Right ventricle myocardium superior (tissue), 1 donor: Measurements from ENCODE around the gene CACNA2D1. TPM values are rescaled to one million over a fixed set of nuclear protein-coding genes. Genes with fewer than 3 reads are reported as not detected.
A peak's percentile ranks its signal among the peaks of the same experiment; 100 is the strongest.
"Not testable (repeated sequence)": the region's sequence is repeated elsewhere in the genome, so short reads cannot be mapped to it uniquely, and the experiment has no call there.

Source experiments
- ATAC-seq: fragments of 200-7000 bp; cut with Tn5 transposase; one replicate; pipeline ENCODE4 v1.9.1; 2020; ENCODE audit warnings: mild to moderate bottlenecking; ENCODE audit not compliant: poor library complexity
- DNase-seq: peaks from one replicate; pipeline ENCODE4 v3.0.0-alpha.2; 2020
- intact Hi-C: fragments of 100-400 bp; cut with DNase I; formaldehyde crosslinking; loops from one replicate; pipeline ENCODE4 v1.11.2; 2022
- total RNA-seq: library from RNA; stranded (reverse); fragmentation: NEBNext Ultra II Directional; extraction: Animal tissue kit (Norgen Biotek cat#: 25700); gene quantifications from one replicate; pipeline ENCODE4 v1.2.1, GENCODE V29; 2021
- donor health status: DM: no; HTN: yes; CAD: no; lungs with severe emphysema.

The CACNA2D1 gene
- total RNA-seq, 1 donor from 2014 or later: 38.5 TPM

DNA sequence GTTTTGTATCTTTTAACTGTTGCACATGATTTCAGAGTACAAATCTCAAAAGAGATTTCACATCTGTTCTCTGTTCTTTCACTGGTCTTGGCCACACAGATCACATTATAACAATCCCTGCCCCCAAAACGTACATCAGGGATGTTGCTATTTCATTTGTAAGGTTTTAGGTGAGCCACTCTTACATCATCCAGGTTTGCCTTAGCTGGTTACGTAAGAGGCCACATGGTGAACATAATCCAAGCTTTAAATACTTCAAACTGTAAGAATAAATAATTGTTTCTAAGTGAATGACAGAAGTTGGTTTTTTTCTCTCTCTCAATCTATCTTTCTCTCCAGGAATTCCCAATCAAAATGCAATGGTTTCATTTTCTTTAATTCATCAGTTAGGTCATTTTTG is 427.8 kb downstream of the CACNA2D1 start:
- DNase-seq: no peak
- intact Hi-C loops: loop anchor here (5.0 kb wide), 1 partner anchor 518 kb away; no protein-coding TSS in a partner anchor
- no peak for ATAC-seq

GRCh38 chr7:82014574-82014973 is 429.0 kb downstream of the CACNA2D1 start:
- intact Hi-C loops, DNase-seq, ATAC-seq: not testable (repeated sequence)

- no peak for DNase-seq
- intact Hi-C loops: no loop called here
- no peak for ATAC-seq
Measured at GRCh38 chr7:82012453-82012852, 431.1 kb downstream of the CACNA2D1 start.

DNA sequence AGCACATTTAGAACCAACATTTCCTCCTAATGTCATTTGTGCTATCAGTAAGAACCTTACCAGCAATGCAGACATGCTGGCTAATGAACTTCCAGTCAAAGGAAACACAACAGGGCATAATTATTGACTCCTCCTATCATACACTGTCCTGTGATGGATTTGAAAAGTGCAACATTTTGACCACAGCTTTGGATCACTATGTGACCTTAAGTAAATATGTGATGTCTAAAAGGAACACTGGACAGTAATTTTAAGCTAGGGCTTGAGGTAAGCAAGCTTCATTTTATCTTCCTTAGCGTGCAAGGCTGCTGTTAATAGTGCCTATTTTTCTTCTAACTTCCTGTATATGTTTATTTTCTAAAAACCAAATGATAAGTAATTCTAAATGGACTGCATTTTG is 433.2 kb downstream of the CACNA2D1 start:
- no peak for DNase-seq
- ATAC-seq: no peak
- intact Hi-C loops: no loop called here

- DNase-seq (no peak), ATAC-seq (no peak)
- intact Hi-C loops: no loop called here
Measured at GRCh38 chr7:82007315-82007714, 436.3 kb downstream of the CACNA2D1 start.

DNA sequence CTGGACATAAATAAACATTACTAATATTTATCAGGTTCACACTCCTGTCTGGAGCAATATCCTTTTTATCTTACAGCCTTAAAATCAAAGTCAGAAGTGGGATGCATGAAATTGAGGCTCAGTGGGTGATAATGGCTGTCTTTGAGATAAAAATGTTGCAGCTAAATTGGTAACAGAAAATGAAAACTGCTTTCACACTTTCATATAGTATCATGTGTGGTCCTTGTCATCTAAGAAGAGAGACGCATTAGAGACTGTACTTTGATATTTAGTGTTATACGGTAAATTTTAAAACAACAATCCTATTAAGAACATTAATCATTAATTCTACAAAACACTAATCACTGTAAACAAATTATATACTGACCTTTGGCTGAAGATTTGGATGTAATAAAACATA is 438.5 kb downstream of the CACNA2D1 start:
- DNase-seq (no peak), ATAC-seq (no peak)
- intact Hi-C loops: no loop called here

DNA sequence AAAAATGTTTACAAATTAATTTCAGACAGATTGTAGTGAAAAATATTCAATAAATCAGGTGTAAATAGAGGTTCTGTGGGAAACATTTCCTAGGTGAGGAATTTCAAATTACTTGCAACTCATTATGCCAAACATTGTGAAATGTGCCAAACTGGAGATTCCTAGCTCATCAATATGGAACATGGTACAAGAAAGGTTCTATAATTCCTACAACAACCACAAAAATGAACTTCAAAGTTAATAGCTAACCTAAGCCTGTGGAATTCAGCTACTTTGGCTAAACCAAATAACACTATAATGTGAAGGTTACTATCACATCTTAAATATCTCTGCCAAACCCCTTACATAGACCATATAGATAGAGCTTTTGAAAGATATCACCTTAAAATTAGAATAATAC is 450.4 kb downstream of the CACNA2D1 start:
- no peak for ATAC-seq
- DNase-seq: no peak
- intact Hi-C loops: no loop called here

DNA sequence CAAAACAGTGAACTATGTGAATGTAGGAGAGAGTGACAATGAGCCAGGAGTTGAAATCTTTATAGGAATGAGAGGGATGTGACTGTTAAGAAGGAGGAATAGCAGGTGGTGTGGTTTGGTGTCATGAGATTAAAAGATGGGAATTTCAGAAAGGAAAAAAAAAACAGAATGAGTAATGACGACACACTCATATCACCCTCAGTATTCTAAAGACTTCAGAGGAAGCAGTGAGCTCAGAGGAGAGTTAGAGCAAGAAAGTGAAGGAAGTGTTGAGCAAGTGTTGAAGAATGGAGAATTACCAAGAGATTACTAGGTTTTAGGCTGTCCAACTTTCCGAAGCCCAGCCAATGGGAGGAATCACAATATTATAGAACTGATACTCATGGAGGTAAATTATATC is 453.2 kb downstream of the CACNA2D1 start:
- ATAC-seq: no peak
- intact Hi-C loops: no loop called here

DNA sequence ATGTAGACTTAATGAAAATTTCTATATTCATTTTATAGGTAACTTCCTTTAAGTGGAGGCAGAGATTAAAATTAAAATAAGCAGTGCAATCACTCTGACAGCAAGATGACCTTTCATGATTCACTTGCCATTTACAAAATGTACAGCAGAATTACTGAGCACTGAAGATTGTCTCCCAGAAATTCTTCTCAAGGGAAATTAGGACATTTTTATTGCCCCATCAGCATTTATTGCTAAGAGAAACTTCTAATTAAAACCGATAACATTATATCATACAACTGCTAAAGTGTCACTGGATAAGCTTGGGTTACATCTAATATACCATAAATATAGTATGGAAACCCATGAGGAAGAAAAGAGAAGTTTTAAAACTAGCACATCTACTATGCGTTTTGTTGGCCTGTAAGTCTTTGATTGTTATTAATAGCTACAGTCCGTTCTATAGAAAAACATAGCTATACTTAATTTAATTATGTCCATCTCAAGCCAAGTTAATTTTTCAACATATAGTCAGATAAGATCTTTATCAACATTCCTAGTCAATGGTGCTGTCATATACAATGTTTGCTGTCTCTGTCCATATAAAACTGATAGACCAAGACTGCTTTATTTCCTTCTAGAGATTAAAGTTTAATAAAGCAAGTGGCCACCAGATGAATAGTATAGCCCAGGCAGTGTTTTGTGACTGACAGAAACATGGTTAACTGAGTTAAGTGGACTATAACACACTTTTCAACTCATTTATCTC is 456.7 kb downstream of the CACNA2D1 start:
- no peak for DNase-seq
- ATAC-seq: no peak
- intact Hi-C loops: no loop called here

More for the DNA sequence above, 453.2 kb downstream of the CACNA2D1 start:
- DNase-seq: no peak

DNA sequence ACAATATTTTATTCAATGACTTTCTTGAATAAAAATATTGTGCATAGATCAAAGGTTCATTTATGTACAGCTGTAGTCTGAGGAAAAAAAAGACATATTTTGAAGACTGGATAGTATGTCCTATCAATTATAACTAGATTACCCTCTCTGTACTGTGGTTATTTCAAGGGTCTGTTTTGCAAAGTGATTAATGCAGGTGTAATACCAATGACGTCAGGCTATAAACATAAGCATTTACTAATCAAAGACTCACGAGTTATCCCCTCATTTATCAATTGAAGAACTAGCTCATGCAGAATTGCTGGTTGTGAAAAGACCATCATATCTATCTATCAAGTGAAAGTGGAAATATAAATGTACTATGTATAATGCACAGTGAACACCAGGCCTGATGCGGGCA is 460.2 kb downstream of the CACNA2D1 start:
- DNase-seq (no peak), ATAC-seq (no peak)
- intact Hi-C loops: no loop called here

DNA sequence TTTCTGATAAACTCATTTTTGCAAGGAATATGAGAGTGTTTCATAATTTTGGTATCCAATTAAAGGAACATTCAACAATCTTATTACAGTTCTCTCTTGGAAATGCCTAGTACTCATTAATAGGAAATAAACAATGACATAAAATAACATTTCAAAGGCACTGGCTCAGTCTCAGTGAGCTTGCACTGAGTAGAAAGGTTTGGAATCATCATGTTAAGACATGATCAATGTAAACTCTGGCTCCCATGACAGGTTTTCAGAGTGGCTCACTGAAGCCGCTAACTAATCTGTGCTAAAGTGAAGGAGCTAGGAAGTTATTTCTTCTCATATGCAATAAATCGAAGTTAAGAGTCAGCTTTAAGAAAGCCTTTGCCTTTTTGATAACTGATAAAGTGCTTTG is 470.5 kb downstream of the CACNA2D1 start:
- DNase-seq: no peak
- intact Hi-C loops: no loop called here
- no peak for ATAC-seq

GRCh38 chr7:81960026-81960425 is 483.6 kb downstream of the CACNA2D1 start:
- ATAC-seq (no peak), DNase-seq (no peak)
- intact Hi-C loops: no loop called here

DNA sequence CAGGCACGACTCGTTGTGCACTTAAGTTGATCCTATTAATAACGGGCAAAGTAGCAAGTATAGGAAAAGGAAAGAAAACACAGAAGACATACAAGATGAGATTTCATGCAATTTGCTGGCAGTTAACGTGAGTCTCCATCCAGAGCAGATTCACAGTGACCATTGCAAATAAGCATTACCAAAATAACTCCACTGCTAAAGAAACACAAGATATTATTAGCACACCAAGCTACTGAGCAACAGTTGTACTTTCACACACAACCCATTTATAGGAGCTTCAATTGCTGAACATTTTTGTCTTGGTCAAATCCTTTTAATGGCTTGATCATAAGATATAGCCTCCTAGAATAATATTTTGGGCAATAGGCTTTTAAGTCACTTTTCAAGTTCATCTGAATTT is 486.1 kb downstream of the CACNA2D1 start:
- ATAC-seq (peak; percentile 90), DNase-seq (no peak)
- intact Hi-C loops: loop anchor here (5.0 kb wide), 1 partner anchor 455 kb away; no protein-coding TSS in a partner anchor

- intact Hi-C loops: loop anchor here (5.0 kb wide), 1 partner anchor 454 kb away; no protein-coding TSS in a partner anchor
- peak; percentile 92 for ATAC-seq
Measured at GRCh38 chr7:81956520-81956919, 487.1 kb downstream of the CACNA2D1 start.

DNA sequence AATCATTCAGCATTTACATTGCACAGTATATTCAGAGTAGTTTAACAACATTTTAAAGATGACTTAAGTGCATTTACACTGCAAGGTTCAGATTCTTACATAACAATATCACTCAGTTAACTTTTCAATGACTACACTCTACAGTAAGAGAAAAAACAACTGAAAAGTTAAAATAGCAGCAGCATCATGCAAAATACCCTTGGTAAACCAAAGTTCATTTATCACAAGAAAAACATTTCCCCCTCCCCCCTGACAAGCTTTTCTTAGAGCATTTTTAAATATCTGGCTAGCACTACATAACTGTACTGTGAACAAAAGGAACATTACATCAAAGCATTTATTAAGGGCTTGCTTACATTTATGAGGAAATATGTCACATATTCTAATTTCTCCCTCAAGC is 494.3 kb downstream of the CACNA2D1 start:
- ATAC-seq: no peak
- no peak for DNase-seq
- intact Hi-C loops: no loop called here

More at GRCh38 chr7:81956520-81956919, 487.1 kb downstream of the CACNA2D1 start:
- no peak for DNase-seq

DNA sequence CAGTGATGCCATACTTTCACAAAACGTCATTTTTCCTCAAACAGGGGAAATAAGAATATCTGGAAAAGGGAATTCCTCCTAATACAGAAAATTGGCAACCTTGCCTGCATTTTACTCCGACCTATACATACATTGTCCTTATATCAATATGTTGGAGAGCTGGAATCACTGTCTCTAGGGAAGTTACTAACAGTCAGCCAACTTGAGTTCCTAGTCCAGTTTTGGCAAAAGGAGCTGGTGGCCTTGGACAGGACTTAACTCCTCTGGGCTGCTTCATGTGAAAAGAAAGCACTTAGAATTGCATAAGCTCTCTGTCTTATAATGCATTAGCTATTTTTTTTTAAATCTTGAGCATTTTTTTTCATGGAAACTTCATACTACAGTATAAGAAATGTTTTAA is 499.5 kb downstream of the CACNA2D1 start:
- intact Hi-C loops: no loop called here
- ATAC-seq (peak; percentile 85), DNase-seq (peak; percentile 56)

DNA sequence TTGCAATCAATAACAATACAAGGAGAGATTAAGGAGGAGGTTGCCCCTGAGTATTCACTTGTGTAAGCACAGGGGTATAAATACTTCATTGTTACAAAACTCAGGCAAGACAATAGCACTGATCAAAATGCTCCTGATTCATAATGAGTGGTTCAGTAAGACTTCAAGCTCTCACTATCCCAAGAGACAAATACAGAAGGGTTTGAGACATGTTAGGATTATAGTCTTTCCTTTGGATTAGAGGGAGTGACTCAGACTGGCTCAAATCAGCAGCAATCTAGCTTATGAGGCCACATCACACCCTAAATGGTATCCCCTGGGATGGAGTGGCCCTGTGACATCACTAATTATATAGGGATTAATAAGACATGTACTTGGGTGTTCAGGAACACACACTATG is 506.5 kb downstream of the CACNA2D1 start:
- DNase-seq (no peak), ATAC-seq (no peak)
- intact Hi-C loops: no loop called here

DNA sequence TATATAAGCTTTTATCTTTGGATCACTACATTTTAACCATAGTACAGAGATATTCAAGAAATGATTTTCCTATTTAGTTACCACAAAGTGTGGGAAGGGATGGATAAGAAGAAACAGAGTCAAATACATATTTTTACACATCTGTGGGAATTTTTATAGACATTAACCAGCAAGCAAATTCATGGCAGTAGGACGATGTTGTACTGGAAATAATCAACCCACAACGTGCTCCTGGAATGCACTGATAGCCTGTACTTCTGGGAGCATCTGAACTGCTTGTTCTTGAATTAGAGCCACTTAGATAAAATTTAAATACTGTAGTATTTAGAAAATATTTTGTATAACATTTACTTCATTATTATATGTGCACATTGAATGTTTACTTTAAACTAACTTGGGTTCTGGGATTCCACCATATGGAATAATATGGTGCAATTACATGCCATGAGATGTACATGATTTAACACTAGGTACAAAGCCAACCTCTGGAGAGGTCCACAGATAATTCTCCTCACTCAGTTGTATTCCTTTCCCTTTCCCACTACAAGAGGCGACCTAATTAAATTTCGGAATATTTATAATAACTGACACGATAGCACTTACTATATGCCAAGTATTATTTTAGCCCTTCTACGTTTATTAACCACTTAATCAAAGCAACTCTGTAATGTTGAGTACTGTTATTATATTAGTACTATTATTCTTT is 508.8 kb downstream of the CACNA2D1 start:
- ATAC-seq (peak; percentile 92), DNase-seq (no peak)
- intact Hi-C loops: no loop called here

- intact Hi-C loops: no loop called here
- ATAC-seq (no peak), DNase-seq (no peak)
Measured at GRCh38 chr7:81932936-81933335, 510.6 kb downstream of the CACNA2D1 start.

- DNase-seq (no peak), ATAC-seq (no peak)
- intact Hi-C loops: no loop called here
Measured at GRCh38 chr7:81929386-81929785, 514.2 kb downstream of the CACNA2D1 start.
